PC-3 (cell line): Measurements from ENCODE around the gene NSRP1.

ENCODE experiments used
- EZH2 ChIP-seq: fragments of 300-600 bp; sonication (generic); IDR thresholded peaks from one replicate; pipeline ENCODE4 v1.6.1; 2017; ENCODE audit warnings: antibody characterized with exemption, mild to moderate bottlenecking, low read length; ENCODE audit not compliant: unreplicated experiment
- EZH2phosphoT487 ChIP-seq: fragments of 300-600 bp; sonication (generic); IDR thresholded peaks from 2 replicates; pipeline ENCODE4 v1.6.1; 2018; ENCODE audit warnings: mild to moderate bottlenecking, antibody characterized with exemption, low read length, borderline replicate concordance
- TF ChIP-seq, protein P1 (sequence below): fragments of 300-600 bp; sonication (generic); conservative IDR thresholded peaks from 2 replicates; pipeline ENCODE4 v1.5.1; 2017; ENCODE audit warnings: antibody characterized with exemption, low read depth, mild to moderate bottlenecking, low read length

DNA sequence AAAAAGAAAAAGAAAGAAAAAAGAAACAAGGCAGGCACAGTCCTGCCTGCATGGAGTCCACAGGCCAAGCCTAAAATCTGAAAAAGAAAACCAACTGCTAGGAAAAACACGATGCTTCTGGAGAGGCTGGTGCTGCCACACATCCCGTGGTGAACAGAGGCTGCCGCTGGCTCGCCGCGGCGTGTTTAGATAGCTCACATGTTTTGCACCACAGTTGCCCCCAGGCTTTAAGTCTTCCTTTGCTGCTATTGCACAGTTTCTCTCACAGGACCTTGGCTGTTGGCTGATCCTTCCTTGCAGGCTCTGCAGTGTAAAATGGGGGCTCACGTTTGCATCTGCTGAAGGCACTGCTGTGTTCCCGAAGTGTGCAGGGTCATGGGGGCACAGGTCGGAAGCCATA is 110.3 kb downstream of the NSRP1 start:
- TF ChIP-seq, protein P1, sequence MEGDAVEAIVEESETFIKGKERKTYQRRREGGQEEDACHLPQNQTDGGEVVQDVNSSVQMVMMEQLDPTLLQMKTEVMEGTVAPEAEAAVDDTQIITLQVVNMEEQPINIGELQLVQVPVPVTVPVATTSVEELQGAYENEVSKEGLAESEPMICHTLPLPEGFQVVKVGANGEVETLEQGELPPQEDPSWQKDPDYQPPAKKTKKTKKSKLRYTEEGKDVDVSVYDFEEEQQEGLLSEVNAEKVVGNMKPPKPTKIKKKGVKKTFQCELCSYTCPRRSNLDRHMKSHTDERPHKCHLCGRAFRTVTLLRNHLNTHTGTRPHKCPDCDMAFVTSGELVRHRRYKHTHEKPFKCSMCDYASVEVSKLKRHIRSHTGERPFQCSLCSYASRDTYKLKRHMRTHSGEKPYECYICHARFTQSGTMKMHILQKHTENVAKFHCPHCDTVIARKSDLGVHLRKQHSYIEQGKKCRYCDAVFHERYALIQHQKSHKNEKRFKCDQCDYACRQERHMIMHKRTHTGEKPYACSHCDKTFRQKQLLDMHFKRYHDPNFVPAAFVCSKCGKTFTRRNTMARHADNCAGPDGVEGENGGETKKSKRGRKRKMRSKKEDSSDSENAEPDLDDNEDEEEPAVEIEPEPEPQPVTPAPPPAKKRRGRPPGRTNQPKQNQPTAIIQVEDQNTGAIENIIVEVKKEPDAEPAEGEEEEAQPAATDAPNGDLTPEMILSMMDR: no peak
- TF ChIP-seq EZH2 (no peak), EZH2phosphoT487 (no peak)
